ENCODE measurements around the gene CD74.

DNA sequence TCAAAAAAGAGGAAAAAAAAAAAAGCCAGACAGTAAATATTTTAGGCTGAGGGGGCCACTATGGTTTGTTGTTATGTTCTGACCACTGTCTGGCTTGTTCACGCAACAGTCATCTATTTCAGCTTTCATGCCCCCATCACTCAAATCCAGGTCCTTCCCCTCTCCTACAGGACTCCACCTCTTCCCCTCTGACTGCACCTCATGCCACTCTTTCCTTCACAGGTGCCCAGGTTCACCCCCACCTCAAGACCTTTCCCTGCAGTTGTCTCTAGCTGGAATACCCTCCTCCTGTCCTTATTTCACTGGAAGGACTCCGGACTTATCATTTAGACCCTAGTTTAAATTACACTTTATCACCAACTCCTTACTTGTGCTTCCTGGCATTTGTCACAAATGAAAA is 33.4 kb upstream of the CD74 start:
- TF ChIP-seq CBX5 (IDR thresholded peaks at IDR 0.05; ENCODE audit: low read depth) (no peak), SRF (IDR thresholded peaks at IDR 0.05; ENCODE audit: low read depth in 2 of 2, low read length in 2 of 2) (no peak), RFX5 (IDR thresholded peaks at IDR 0.05; ENCODE audit: low read depth, low read length) (no peak), EZH2 (IDR thresholded peaks at IDR 0.05; ENCODE audit: borderline replicate concordance, control insufficient read depth, low read depth, low read length) (no peak), EP300 (IDR thresholded peaks at IDR 0.05; ENCODE audit: borderline replicate concordance in 1 of 2, control insufficient read depth in 1 of 2, low read depth in 2 of 2, low read length in 2 of 2) (no peak), CTCF (IDR thresholded peaks at IDR 0.05 in 2 of 3, conservative IDR thresholded peaks at IDR 0.05 in 1 of 3; ENCODE audit: control insufficient read depth in 2 of 3, extremely low read depth in 1 of 3, insufficient read depth in 1 of 3, low read depth in 3 of 3, low read length in 3 of 3) (no peak), HDAC2 (IDR thresholded peaks at IDR 0.05) (no peak)
- TF ChIP-seq, protein P1, sequence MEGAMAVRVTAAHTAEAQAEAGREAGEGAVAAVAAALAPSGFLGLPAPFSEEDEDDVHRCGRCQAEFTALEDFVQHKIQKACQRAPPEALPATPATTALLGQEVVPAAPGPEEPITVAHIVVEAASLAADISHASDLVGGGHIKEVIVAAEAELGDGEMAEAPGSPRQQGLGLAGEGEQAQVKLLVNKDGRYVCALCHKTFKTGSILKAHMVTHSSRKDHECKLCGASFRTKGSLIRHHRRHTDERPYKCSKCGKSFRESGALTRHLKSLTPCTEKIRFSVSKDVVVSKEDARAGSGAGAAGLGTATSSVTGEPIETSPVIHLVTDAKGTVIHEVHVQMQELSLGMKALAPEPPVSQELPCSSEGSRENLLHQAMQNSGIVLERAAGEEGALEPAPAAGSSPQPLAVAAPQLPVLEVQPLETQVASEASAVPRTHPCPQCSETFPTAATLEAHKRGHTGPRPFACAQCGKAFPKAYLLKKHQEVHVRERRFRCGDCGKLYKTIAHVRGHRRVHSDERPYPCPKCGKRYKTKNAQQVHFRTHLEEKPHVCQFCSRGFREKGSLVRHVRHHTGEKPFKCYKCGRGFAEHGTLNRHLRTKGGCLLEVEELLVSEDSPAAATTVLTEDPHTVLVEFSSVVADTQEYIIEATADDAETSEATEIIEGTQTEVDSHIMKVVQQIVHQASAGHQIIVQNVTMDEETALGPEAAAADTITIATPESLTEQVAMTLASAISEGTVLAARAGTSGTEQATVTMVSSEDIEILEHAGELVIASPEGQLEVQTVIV (IDR thresholded peaks at IDR 0.05; ENCODE audit: borderline replicate concordance, partially characterized antibody), result no peak

Data from GM12878 (cell line).